HEK293 (cell line): Measurements from ENCODE around the gene CAPSL.

Source experiments
- HOXA7 ChIP-seq: sonication (generic); formaldehyde crosslinking; IDR thresholded peaks from 2 replicates; pipeline ENCODE4 v1.8.1; 2022; ENCODE audit warnings: missing genetic modification reagents, borderline replicate concordance
- INSM2 ChIP-seq: fragments of 450-650 bp; formaldehyde crosslinking; IDR thresholded peaks from 2 replicates; pipeline ENCODE4 v1.5.1; 2016; ENCODE audit warnings: missing biosample characterization, missing genetic modification characterization
- PATZ1 ChIP-seq: fragments of 450-650 bp; formaldehyde crosslinking; IDR thresholded peaks from 2 replicates; pipeline ENCODE4 v1.5.1; 2016; ENCODE audit warnings: missing biosample characterization, missing genetic modification characterization
- ZBTB21 ChIP-seq: fragments of 450-650 bp; formaldehyde crosslinking; IDR thresholded peaks from 2 replicates; pipeline ENCODE4 v1.5.1; 2017; ENCODE audit warnings: missing biosample characterization, missing genetic modification characterization
- ZNF23 ChIP-seq: fragments of 450-650 bp; formaldehyde crosslinking; IDR thresholded peaks from 2 replicates; pipeline ENCODE4 v1.5.1; 2016; ENCODE audit warnings: missing biosample characterization, missing genetic modification characterization, borderline replicate concordance
- ZNF274 ChIP-seq, 2 experiments: fragments of 200-500 bp in 1 of 2; fragments of 450-650 bp in 1 of 2; sonication (Bioruptor generic) in 1 of 2; formaldehyde crosslinking in 1 of 2; IDR thresholded peaks; 2 replicates each; pipeline versions ENCODE4 v1.5.1 to v1.6.1; 2014 to 2016; ENCODE audit warnings: borderline replicate concordance in 1 of 2, inconsistent platforms in 1 of 2, low read length in 1 of 2, missing biosample characterization in 1 of 2, missing genetic modification characterization in 1 of 2
- ZNF292 ChIP-seq: fragments of 450-650 bp; formaldehyde crosslinking; IDR thresholded peaks from 2 replicates; pipeline ENCODE4 v1.5.1; 2016; ENCODE audit warnings: low read depth, missing biosample characterization, missing genetic modification characterization, borderline replicate concordance
- ZNF350 ChIP-seq: fragments of 450-650 bp; formaldehyde crosslinking; IDR thresholded peaks from 2 replicates; pipeline ENCODE4 v1.5.0; 2017; ENCODE audit warnings: missing biosample characterization, mild to moderate bottlenecking, missing genetic modification characterization
- ZNF416 ChIP-seq: fragments of 450-650 bp; formaldehyde crosslinking; IDR thresholded peaks from 2 replicates; pipeline ENCODE4 v1.5.1; 2016; ENCODE audit warnings: missing biosample characterization, missing genetic modification characterization
- TF ChIP-seq, protein P1 (sequence below): fragments of 450-650 bp; formaldehyde crosslinking; IDR thresholded peaks from 2 replicates; pipeline ENCODE4 v1.5.1; 2016; ENCODE audit warnings: missing biosample characterization, missing genetic modification characterization
- TF ChIP-seq, protein P2 (sequence below): fragments of 450-650 bp; formaldehyde crosslinking; conservative IDR thresholded peaks from 2 replicates; pipeline ENCODE4 v1.5.1; 2016; ENCODE audit warnings: low read depth, missing biosample characterization, missing genetic modification characterization

- TF ChIP-seq, protein P1, sequence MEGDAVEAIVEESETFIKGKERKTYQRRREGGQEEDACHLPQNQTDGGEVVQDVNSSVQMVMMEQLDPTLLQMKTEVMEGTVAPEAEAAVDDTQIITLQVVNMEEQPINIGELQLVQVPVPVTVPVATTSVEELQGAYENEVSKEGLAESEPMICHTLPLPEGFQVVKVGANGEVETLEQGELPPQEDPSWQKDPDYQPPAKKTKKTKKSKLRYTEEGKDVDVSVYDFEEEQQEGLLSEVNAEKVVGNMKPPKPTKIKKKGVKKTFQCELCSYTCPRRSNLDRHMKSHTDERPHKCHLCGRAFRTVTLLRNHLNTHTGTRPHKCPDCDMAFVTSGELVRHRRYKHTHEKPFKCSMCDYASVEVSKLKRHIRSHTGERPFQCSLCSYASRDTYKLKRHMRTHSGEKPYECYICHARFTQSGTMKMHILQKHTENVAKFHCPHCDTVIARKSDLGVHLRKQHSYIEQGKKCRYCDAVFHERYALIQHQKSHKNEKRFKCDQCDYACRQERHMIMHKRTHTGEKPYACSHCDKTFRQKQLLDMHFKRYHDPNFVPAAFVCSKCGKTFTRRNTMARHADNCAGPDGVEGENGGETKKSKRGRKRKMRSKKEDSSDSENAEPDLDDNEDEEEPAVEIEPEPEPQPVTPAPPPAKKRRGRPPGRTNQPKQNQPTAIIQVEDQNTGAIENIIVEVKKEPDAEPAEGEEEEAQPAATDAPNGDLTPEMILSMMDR = no peak
- TF ChIP-seq, protein P2, sequence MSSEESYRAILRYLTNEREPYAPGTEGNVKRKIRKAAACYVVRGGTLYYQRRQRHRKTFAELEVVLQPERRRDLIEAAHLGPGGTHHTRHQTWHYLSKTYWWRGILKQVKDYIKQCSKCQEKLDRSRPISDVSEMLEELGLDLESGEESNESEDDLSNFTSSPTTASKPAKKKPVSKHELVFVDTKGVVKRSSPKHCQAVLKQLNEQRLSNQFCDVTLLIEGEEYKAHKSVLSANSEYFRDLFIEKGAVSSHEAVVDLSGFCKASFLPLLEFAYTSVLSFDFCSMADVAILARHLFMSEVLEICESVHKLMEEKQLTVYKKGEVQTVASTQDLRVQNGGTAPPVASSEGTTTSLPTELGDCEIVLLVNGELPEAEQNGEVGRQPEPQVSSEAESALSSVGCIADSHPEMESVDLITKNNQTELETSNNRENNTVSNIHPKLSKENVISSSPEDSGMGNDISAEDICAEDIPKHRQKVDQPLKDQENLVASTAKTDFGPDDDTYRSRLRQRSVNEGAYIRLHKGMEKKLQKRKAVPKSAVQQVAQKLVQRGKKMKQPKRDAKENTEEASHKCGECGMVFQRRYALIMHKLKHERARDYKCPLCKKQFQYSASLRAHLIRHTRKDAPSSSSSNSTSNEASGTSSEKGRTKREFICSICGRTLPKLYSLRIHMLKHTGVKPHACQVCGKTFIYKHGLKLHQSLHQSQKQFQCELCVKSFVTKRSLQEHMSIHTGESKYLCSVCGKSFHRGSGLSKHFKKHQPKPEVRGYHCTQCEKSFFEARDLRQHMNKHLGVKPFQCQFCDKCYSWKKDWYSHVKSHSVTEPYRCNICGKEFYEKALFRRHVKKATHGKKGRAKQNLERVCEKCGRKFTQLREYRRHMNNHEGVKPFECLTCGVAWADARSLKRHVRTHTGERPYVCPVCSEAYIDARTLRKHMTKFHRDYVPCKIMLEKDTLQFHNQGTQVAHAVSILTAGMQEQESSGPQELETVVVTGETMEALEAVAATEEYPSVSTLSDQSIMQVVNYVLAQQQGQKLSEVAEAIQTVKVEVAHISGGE (tag by site-specific recombination) = no peak
- TF ChIP-seq PATZ1 (tag by site-specific recombination) (no peak), INSM2 (tag by site-specific recombination) (no peak), ZNF292 (tag by site-specific recombination) (no peak), HOXA7 (no peak), ZNF274 (IDR thresholded peaks at IDR 0.05; ENCODE audit: low read length) (no peak), ZNF274 (tag by site-specific recombination; IDR thresholded peaks at IDR 0.05; ENCODE audit: borderline replicate concordance) (no peak), ZNF416 (tag by site-specific recombination) (no peak), ZNF23 (tag by site-specific recombination) (no peak), ZNF350 (tag by site-specific recombination) (no peak), ZBTB21 (tag by site-specific recombination) (no peak)
Measured at GRCh38 chr5:35900972-35901695, 37.3 kb downstream of the CAPSL start.
